SK-N-SH treated with all-trans-retinoic acid at 6 μM for 48 hours (cell line): ENCODE results near the gene ST6GALNAC2.

Experiments
- ARNTL ChIP-seq: fragments of 450-650 bp; formaldehyde crosslinking; IDR thresholded peaks from 2 replicates; pipeline ENCODE4 v1.5.0; 2020; ENCODE audit warnings: low read depth, mild to moderate bottlenecking, moderate library complexity, borderline replicate concordance
- BACH2 ChIP-seq: fragments of 250-450 bp; sonication (Bioruptor Pico); IDR thresholded peaks from 2 replicates; pipeline ENCODE4 v1.9.0; 2021; ENCODE audit warnings: mild to moderate bottlenecking, borderline replicate concordance
- CREB5 ChIP-seq: fragments of 250-450 bp; sonication (Bioruptor Pico); IDR thresholded peaks from 2 replicates; pipeline ENCODE4 v1.5.1; 2020; ENCODE audit warnings: low read depth, mild to moderate bottlenecking, moderate library complexity
- GLIS3 ChIP-seq: fragments of 250-450 bp; sonication (Bioruptor Pico); IDR thresholded peaks from 2 replicates; pipeline ENCODE4 v1.5.0; 2020; ENCODE audit warnings: mild to moderate bottlenecking, moderate library complexity
- ISL1 ChIP-seq: fragments of 250-450 bp; sonication (Bioruptor Pico); IDR thresholded peaks from 2 replicates; pipeline ENCODE4 v2.1.2; 2022; ENCODE audit warnings: mild to moderate bottlenecking, moderate library complexity
- POU6F1 ChIP-seq: fragments of 250-450 bp; sonication (Bioruptor Pico); IDR thresholded peaks from 2 replicates; pipeline ENCODE4 v1.8.0; 2021; ENCODE audit warnings: low read depth, mild to moderate bottlenecking, moderate library complexity, borderline replicate concordance
- PPARA ChIP-seq: fragments of 250-450 bp; sonication (Bioruptor Pico); IDR thresholded peaks from 2 replicates; pipeline ENCODE4 v1.5.0; 2020; ENCODE audit warnings: mild to moderate bottlenecking, borderline replicate concordance
- RARB ChIP-seq: fragments of 250-450 bp; sonication (Bioruptor Pico); IDR thresholded peaks from 2 replicates; pipeline ENCODE4 v1.8.0; 2021; ENCODE audit warnings: mild to moderate bottlenecking, moderate library complexity
- SNAI2 ChIP-seq: fragments of 250-450 bp; sonication (Bioruptor Pico); IDR thresholded peaks from 2 replicates; pipeline ENCODE4 v1.5.0; 2020; ENCODE audit warnings: mild to moderate bottlenecking, moderate library complexity
- TCF4 ChIP-seq: fragments of 250-450 bp; sonication (Bioruptor Pico); IDR thresholded peaks from 2 replicates; pipeline ENCODE4 v1.8.0; 2021; ENCODE audit warnings: mild to moderate bottlenecking, moderate library complexity, borderline replicate concordance
- ZFP30 ChIP-seq: fragments of 450-650 bp; formaldehyde crosslinking; IDR thresholded peaks from 2 replicates; pipeline ENCODE4 v1.5.0; 2022; ENCODE audit warnings: mild to moderate bottlenecking, moderate library complexity
- ZNF565 ChIP-seq: fragments of 450-650 bp; formaldehyde crosslinking; conservative IDR thresholded peaks from 2 replicates; pipeline ENCODE4 v1.5.0; 2020; ENCODE audit warnings: low read depth, mild to moderate bottlenecking, moderate library complexity
- TF ChIP-seq, protein P1 (sequence below): fragments of 250-450 bp; sonication (Bioruptor Pico); IDR thresholded peaks from 2 replicates; pipeline ENCODE4 v1.8.0; 2020; ENCODE audit warnings: mild to moderate bottlenecking, moderate library complexity, borderline replicate concordance
- TF ChIP-seq, protein P2 (sequence below): fragments of 250-450 bp; sonication (Bioruptor Pico); IDR thresholded peaks from 2 replicates; pipeline ENCODE4 v1.5.0; 2020; ENCODE audit warnings: mild to moderate bottlenecking, moderate library complexity

- TF ChIP-seq, protein P1, sequence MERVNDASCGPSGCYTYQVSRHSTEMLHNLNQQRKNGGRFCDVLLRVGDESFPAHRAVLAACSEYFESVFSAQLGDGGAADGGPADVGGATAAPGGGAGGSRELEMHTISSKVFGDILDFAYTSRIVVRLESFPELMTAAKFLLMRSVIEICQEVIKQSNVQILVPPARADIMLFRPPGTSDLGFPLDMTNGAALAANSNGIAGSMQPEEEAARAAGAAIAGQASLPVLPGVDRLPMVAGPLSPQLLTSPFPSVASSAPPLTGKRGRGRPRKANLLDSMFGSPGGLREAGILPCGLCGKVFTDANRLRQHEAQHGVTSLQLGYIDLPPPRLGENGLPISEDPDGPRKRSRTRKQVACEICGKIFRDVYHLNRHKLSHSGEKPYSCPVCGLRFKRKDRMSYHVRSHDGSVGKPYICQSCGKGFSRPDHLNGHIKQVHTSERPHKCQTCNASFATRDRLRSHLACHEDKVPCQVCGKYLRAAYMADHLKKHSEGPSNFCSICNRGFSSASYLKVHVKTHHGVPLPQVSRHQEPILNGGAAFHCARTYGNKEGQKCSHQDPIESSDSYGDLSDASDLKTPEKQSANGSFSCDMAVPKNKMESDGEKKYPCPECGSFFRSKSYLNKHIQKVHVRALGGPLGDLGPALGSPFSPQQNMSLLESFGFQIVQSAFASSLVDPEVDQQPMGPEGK (CRISPR knock-in tag), result no peak
- TF ChIP-seq ZFP30 (CRISPR knock-in tag) (no peak), SNAI2 (CRISPR knock-in tag) (no peak), ISL1 (CRISPR knock-in tag) (no peak), TCF4 (CRISPR knock-in tag) (no peak), RARB (CRISPR knock-in tag) (no peak), GLIS3 (CRISPR knock-in tag) (no peak), BACH2 (CRISPR knock-in tag) (no peak), PPARA (no peak), POU6F1 (CRISPR knock-in tag) (no peak), ARNTL (CRISPR knock-in tag) (no peak), CREB5 (CRISPR knock-in tag) (no peak), ZNF565 (no peak)
- TF ChIP-seq, protein P2, sequence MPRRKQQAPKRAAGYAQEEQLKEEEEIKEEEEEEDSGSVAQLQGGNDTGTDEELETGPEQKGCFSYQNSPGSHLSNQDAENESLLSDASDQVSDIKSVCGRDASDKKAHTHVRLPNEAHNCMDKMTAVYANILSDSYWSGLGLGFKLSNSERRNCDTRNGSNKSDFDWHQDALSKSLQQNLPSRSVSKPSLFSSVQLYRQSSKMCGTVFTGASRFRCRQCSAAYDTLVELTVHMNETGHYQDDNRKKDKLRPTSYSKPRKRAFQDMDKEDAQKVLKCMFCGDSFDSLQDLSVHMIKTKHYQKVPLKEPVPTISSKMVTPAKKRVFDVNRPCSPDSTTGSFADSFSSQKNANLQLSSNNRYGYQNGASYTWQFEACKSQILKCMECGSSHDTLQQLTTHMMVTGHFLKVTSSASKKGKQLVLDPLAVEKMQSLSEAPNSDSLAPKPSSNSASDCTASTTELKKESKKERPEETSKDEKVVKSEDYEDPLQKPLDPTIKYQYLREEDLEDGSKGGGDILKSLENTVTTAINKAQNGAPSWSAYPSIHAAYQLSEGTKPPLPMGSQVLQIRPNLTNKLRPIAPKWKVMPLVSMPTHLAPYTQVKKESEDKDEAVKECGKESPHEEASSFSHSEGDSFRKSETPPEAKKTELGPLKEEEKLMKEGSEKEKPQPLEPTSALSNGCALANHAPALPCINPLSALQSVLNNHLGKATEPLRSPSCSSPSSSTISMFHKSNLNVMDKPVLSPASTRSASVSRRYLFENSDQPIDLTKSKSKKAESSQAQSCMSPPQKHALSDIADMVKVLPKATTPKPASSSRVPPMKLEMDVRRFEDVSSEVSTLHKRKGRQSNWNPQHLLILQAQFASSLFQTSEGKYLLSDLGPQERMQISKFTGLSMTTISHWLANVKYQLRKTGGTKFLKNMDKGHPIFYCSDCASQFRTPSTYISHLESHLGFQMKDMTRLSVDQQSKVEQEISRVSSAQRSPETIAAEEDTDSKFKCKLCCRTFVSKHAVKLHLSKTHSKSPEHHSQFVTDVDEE (CRISPR knock-in tag), result no peak
These were observed 57.0 kb downstream of the ST6GALNAC2 start for GRCh38 chr17:76528528-76529223.
